IMR-90 (cell line): Measurements from ENCODE around the gene CCDC88B. TPM values are rescaled to one million over a fixed set of nuclear protein-coding genes. Genes with fewer than 3 reads are reported as not detected.

Experiments used
- ATAC-seq: fragments of 200-7000 bp; cut with Tn5 transposase; 2 replicates; pipeline ENCODE4 v1.9.1; 2020; ENCODE audit warnings: low read depth, mild to moderate bottlenecking, moderate library complexity
- BruUV-seq: library from RNA; stranded (reverse); fragments of 400-500 nt; replicated peaks from 2 replicates; lab custom pipeline; 2021; lab: Mats Ljungman, UMichigan
- CTCF ChIA-PET: fragments of 300-600 bp; formaldehyde crosslinking; extraction: SDS; loops from one replicate; lab custom pipeline; 2021; ENCODE audit warnings: antibody characterized with exemption; lab: Yijun Ruan, JAX
- POLR2A ChIA-PET: fragments of 300-600 bp; sonication (Branson Sonifier 250); formaldehyde crosslinking; loops from one replicate; lab custom pipeline; 2022; ENCODE audit warnings: antibody characterized with exemption; ENCODE audit not compliant: unreplicated experiment; lab: Charles Lee
- DNase-seq: peaks from one replicate; pipeline ENCODE4 v3.0.0; 2013
- H2AFZ ChIP-seq: replicated peaks from 2 replicates; pipeline ENCODE3; 2013; ENCODE audit warnings: low read length, mild to moderate bottlenecking; ENCODE audit not compliant: poor library complexity
- H2AK5ac ChIP-seq: 2 replicates; pipeline ENCODE4 v1.6.1; 2013; ENCODE audit warnings: low read depth, low read length, inconsistent platforms
- H2AK9ac ChIP-seq: replicated peaks from 2 replicates; pipeline ENCODE3; 2013; ENCODE audit warnings: mild to moderate bottlenecking, low read depth, low read length, moderate library complexity; ENCODE audit not compliant: poor library complexity
- H2BK120ac ChIP-seq: 2 replicates; pipeline ENCODE4 v1.6.1; 2013; ENCODE audit warnings: low read depth, low read length, inconsistent platforms
- H2BK15ac ChIP-seq: 3 replicates; pipeline ENCODE4 v1.6.1; 2013; ENCODE audit warnings: low read depth, low read length, inconsistent platforms
- H2BK20ac ChIP-seq: 2 replicates; pipeline ENCODE4 v1.6.1; 2013; ENCODE audit warnings: low read depth, mild to moderate bottlenecking, inconsistent platforms, low read length, moderate library complexity
- H2BK5ac ChIP-seq: 2 replicates; pipeline ENCODE4 v1.6.1; 2013; ENCODE audit warnings: mild to moderate bottlenecking, low read depth, low read length, inconsistent platforms; ENCODE audit not compliant: poor library complexity, severe bottlenecking
- H3K14ac ChIP-seq: replicated peaks from 2 replicates; pipeline ENCODE4 v1.6.1; 2013; ENCODE audit warnings: low read depth, low read length, inconsistent platforms
- H3K18ac ChIP-seq: 2 replicates; pipeline ENCODE4 v1.6.1; 2013; ENCODE audit warnings: low read depth, low read length, control low read depth
- H3K23ac ChIP-seq: 2 replicates; pipeline ENCODE4 v1.6.1; 2013; ENCODE audit warnings: low read depth, low read length, inconsistent platforms
- H3K27ac ChIP-seq: 2 replicates; pipeline ENCODE4 v1.5.1; 2013; ENCODE audit warnings: mild to moderate bottlenecking, control low read depth, low read length; ENCODE audit not compliant: insufficient read depth
- H3K27me3 ChIP-seq: 2 replicates; pipeline ENCODE4 v1.6.1; 2013; ENCODE audit warnings: low read length; ENCODE audit not compliant: control insufficient read depth, insufficient read depth
- H3K36me3 ChIP-seq: 2 replicates; pipeline ENCODE4 v1.6.1; 2013; ENCODE audit warnings: low read length, mixed read lengths; ENCODE audit not compliant: control insufficient read depth, insufficient read depth
- H3K4ac ChIP-seq: 2 replicates; pipeline ENCODE4 v1.6.1; 2013; ENCODE audit warnings: low read depth, low read length, inconsistent platforms
- H3K4me1 ChIP-seq: 2 replicates; pipeline ENCODE4 v1.6.1; 2013; ENCODE audit warnings: low read length, mixed read lengths; ENCODE audit not compliant: control insufficient read depth, insufficient read depth
- H3K4me2 ChIP-seq: 2 replicates; pipeline ENCODE4 v1.6.1; 2013; ENCODE audit warnings: low read depth, mild to moderate bottlenecking, control low read depth, low read length, moderate library complexity
- H3K4me3 ChIP-seq: 2 replicates; pipeline ENCODE4 v1.5.1; 2013; ENCODE audit warnings: low read depth, mild to moderate bottlenecking, control low read depth, low read length, moderate library complexity; ENCODE audit not compliant: insufficient read depth
- H3K56ac ChIP-seq: 2 replicates; pipeline ENCODE4 v1.6.1; 2013; ENCODE audit warnings: low read length, inconsistent platforms; ENCODE audit not compliant: insufficient read depth; ENCODE audit errors: extremely low read depth
- H3K79me1 ChIP-seq, 2 experiments: 2 replicates each; pipeline ENCODE4 v1.6.1; 2013; ENCODE audit warnings: low read length in 2 of 2, inconsistent platforms in 1 of 2, low read depth in 1 of 2
- H3K9ac ChIP-seq: 2 replicates; pipeline ENCODE4 v1.6.1; 2013; ENCODE audit warnings: low read depth, low read length, control low read depth
- H3K9me1 ChIP-seq: 2 replicates; pipeline ENCODE4 v1.6.1; 2013; ENCODE audit warnings: low read length, inconsistent platforms; ENCODE audit not compliant: insufficient read depth
- H3K9me3 ChIP-seq: 2 replicates; pipeline ENCODE4 v1.6.1; 2013; ENCODE audit warnings: low read length; ENCODE audit not compliant: control insufficient read depth, insufficient read depth
- H4K20me1 ChIP-seq: 2 replicates; pipeline ENCODE4 v1.6.1; 2013; ENCODE audit warnings: low read length, inconsistent platforms; ENCODE audit not compliant: insufficient read depth
- H4K5ac ChIP-seq: 2 replicates; pipeline ENCODE4 v1.6.1; 2013; ENCODE audit warnings: mild to moderate bottlenecking, low read depth, low read length, control low read depth
- H4K8ac ChIP-seq, 2 experiments: 2 replicates each; pipeline ENCODE4 v1.6.1; 2013; ENCODE audit warnings: low read depth in 2 of 2, low read length in 2 of 2, control low read depth in 1 of 2, inconsistent platforms in 1 of 2
- H4K91ac ChIP-seq: 2 replicates; pipeline ENCODE4 v1.6.1; 2013; ENCODE audit warnings: low read depth, low read length, inconsistent platforms; ENCODE audit not compliant: insufficient read depth
- BHLHE40 ChIP-seq: fragments of 150-350 bp; IDR thresholded peaks from 2 replicates; pipeline ENCODE4 v1.6.1; 2016; ENCODE audit warnings: mild to moderate bottlenecking, low read depth, low read length
- CEBPB ChIP-seq: IDR thresholded peaks from 2 replicates; pipeline ENCODE4 v1.6.1; 2012; ENCODE audit warnings: low read depth, low read length, improper control_type of control experiment
- CHD1 ChIP-seq: IDR thresholded peaks from 2 replicates; pipeline ENCODE4 v1.6.1; 2012; ENCODE audit warnings: low read depth, low read length, improper control_type of control experiment
- FOS ChIP-seq: fragments of 150-350 bp; IDR thresholded peaks from 2 replicates; pipeline ENCODE4 v1.6.1; 2016; ENCODE audit warnings: low read depth, low read length
- MAFK ChIP-seq: IDR thresholded peaks from 2 replicates; pipeline ENCODE4 v1.6.1; 2012; ENCODE audit warnings: low read depth, low read length, improper control_type of control experiment
- MAZ ChIP-seq: IDR thresholded peaks from 2 replicates; pipeline ENCODE4 v1.6.1; 2012; ENCODE audit warnings: low read depth, mild to moderate bottlenecking, low read length, improper control_type of control experiment, moderate library complexity, borderline replicate concordance
- MXI1 ChIP-seq: IDR thresholded peaks from 2 replicates; pipeline ENCODE4 v1.6.1; 2012; ENCODE audit warnings: low read depth, mild to moderate bottlenecking, low read length, moderate library complexity, borderline replicate concordance
- NFE2L2 ChIP-seq: fragments of 150-350 bp; IDR thresholded peaks from 2 replicates; pipeline ENCODE4 v1.6.1; 2016; ENCODE audit warnings: low read depth, mild to moderate bottlenecking, low read length
- POLR2A ChIP-seq: IDR thresholded peaks from 2 replicates; pipeline ENCODE4 v1.6.1; 2012; ENCODE audit warnings: mild to moderate bottlenecking, low read depth, low read length
- RAD21 ChIP-seq: IDR thresholded peaks from 2 replicates; pipeline ENCODE4 v1.6.1; 2012; ENCODE audit warnings: low read length, improper control_type of control experiment
- RCOR1 ChIP-seq: IDR thresholded peaks from 2 replicates; pipeline ENCODE4 v1.6.1; 2012; ENCODE audit warnings: mild to moderate bottlenecking, low read length, improper control_type of control experiment; ENCODE audit not compliant: insufficient replicate concordance
- RFX5 ChIP-seq: IDR thresholded peaks from 2 replicates; pipeline ENCODE4 v1.8.0; 2012; ENCODE audit warnings: low read depth, mild to moderate bottlenecking, low read length, moderate library complexity
- SMC3 ChIP-seq: fragments of 150-350 bp; IDR thresholded peaks from 2 replicates; pipeline ENCODE4 v1.6.1; 2016; ENCODE audit warnings: low read depth, mild to moderate bottlenecking, antibody characterized with exemption, low read length, moderate library complexity
- WGBS, 2 experiments: methylation state at CpG; one replicate each; pipeline versions ENCODE4 v1.1.5 to v1.1.7; 2013; ENCODE audit warnings: missing lambda C conversion rate in 2 of 2; ENCODE audit not compliant: insufficient read length in 1 of 2; ENCODE audit errors: extremely low coverage in 2 of 2; 5-methylcytosine and 5-hydroxymethylcytosine counted together
- dilution Hi-C: fragments of 300-500 bp; cut with HindIII; formaldehyde crosslinking; loops from one replicate; pipeline ENCODE4 v1.14.3; 2018; ENCODE audit warnings: low sequenced_read_pairs; ENCODE audit not compliant: unreplicated experiment
- in situ Hi-C: fragments of 300-500 bp; cut with MboI; formaldehyde crosslinking; loops from 3 replicates; pipeline ENCODE4 v1.14.3; 2019; ENCODE audit warnings: low sequenced_read_pairs, inconsistent platforms, mixed read lengths
- intact Hi-C: fragments of 100-400 bp; cut with micrococcal nuclease; formaldehyde crosslinking; loops from 2 replicates; pipeline ENCODE4 v1.10.0; 2022
- polyA plus RNA-seq, 3 experiments: library from polyadenylated mRNA; depleted of rRNA; stranded (reverse); fragments of >200 nt; gene quantifications; 2 replicates each; pipeline ENCODE4 v1.2.3, GENCODE V29; 2012; ENCODE audit warnings: low replicate concordance in 1 of 3
- total RNA-seq: library from RNA; depleted of rRNA; stranded (reverse); fragments of >200 nt; gene quantifications from 2 replicates; pipeline ENCODE4 v1.2.3, GENCODE V29; 2012
- TF ChIP-seq, protein P1 (sequence below): fragments of 150-350 bp; IDR thresholded peaks from 2 replicates; pipeline ENCODE4 v1.6.1; 2016; ENCODE audit warnings: low read depth, mild to moderate bottlenecking, low read length, moderate library complexity, borderline replicate concordance
- TF ChIP-seq, protein P2 (sequence below): conservative IDR thresholded peaks from 2 replicates; pipeline ENCODE4 v1.5.1; 2012; ENCODE audit warnings: mild to moderate bottlenecking, low read depth, low read length, improper control_type of control experiment
- TF ChIP-seq, protein P3 (sequence below): fragments of 150-350 bp; IDR thresholded peaks from 2 replicates; pipeline ENCODE4 v1.6.1; 2017; ENCODE audit warnings: mild to moderate bottlenecking, antibody characterized with exemption, low read length, low read depth

Gene CCDC88B
- total and polyA plus RNA-seq, 2 of the 4 experiments (the other 2 are of a cell fraction) = 1.3 to 2.5 TPM

DNA sequence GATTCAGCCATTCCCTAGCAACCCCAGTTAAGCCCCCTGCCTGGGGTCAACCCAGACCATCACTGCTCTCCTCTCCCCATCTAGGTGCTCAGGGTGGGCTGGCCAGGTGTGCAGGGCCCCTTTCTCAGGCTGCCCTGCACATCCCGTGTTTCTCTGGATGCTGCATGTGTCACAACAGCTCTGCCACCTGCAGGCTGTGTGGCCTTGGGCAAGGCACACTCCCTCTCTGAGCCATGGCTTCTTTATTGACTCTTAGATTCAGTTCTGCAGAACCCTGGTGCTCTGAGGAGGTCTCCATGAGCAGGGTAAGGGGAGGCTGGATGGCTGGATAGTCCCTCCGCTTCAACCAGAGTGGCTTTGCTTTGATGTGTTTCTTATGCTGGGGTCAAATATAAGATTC, 43.6 kb downstream of the CCDC88B start:
- intact Hi-C loops (no loop called here), dilution Hi-C loops (no loop called here)

More for the DNA sequence above, 43.6 kb downstream of the CCDC88B start:
- Histone ChIP-seq H2BK20ac (no peak overlapping the region), H3K23ac (no peak overlapping the region), H3K14ac (no peak overlapping the region), H3K27ac (no peak overlapping the region), H2BK5ac (no peak overlapping the region), H4K8ac (no peak overlapping the region), H3K4me3 (no peak overlapping the region), H3K36me3 (no peaks in the 10 kb centered on the region), H3K9ac (no peak overlapping the region), H3K4me2 (no peak overlapping the region), H2AK9ac (no peak overlapping the region), H4K5ac (no peak overlapping the region), H4K91ac (no peak overlapping the region), H3K27me3 (peaks cover 43% of the 10 kb centered on the region), H3K4ac (no peak overlapping the region), H3K9me1 (0 out of 2 replicates have a peak, but pooled peaks cover 5% of the 10 kb centered on the region), H3K18ac (no peak overlapping the region), H3K9me3 (peaks cover 3% of the 10 kb centered on the region), H4K20me1 (no peaks in the 10 kb centered on the region), H3K4me1 (no peaks in the 10 kb centered on the region), H3K79me1 (no peaks in the 10 kb centered on the region), H2AK5ac (no peak overlapping the region), H2BK15ac (no peak overlapping the region), H2BK120ac (no peak overlapping the region), H3K56ac (no peak overlapping the region), H2AFZ (no peak overlapping the region)
- ATAC-seq (no peak), DNase-seq (no peak)
- in situ Hi-C loops = no loop called here
- ChIA-PET CTCF (no interaction called here), POLR2A (no interaction called here)
- 83% methylated on average over 1 of the region's 2 CpGs; no CpG with 5 or more reads in 1 of the 2 experiments for WGBS, 2 experiments
- TF ChIP-seq, protein P1, sequence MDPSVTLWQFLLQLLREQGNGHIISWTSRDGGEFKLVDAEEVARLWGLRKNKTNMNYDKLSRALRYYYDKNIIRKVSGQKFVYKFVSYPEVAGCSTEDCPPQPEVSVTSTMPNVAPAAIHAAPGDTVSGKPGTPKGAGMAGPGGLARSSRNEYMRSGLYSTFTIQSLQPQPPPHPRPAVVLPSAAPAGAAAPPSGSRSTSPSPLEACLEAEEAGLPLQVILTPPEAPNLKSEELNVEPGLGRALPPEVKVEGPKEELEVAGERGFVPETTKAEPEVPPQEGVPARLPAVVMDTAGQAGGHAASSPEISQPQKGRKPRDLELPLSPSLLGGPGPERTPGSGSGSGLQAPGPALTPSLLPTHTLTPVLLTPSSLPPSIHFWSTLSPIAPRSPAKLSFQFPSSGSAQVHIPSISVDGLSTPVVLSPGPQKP = no peak
- TF ChIP-seq SMC3 (no peak), FOS (no peak), MXI1 (no peak), RFX5 (no peak), POLR2A (no peak), CEBPB (no peak), RAD21 (no peak), RCOR1 (no peak), CHD1 (no peak), MAFK (no peak), MAZ (no peak), NFE2L2 (no peak), BHLHE40 (no peak)
- TF ChIP-seq, protein P2, sequence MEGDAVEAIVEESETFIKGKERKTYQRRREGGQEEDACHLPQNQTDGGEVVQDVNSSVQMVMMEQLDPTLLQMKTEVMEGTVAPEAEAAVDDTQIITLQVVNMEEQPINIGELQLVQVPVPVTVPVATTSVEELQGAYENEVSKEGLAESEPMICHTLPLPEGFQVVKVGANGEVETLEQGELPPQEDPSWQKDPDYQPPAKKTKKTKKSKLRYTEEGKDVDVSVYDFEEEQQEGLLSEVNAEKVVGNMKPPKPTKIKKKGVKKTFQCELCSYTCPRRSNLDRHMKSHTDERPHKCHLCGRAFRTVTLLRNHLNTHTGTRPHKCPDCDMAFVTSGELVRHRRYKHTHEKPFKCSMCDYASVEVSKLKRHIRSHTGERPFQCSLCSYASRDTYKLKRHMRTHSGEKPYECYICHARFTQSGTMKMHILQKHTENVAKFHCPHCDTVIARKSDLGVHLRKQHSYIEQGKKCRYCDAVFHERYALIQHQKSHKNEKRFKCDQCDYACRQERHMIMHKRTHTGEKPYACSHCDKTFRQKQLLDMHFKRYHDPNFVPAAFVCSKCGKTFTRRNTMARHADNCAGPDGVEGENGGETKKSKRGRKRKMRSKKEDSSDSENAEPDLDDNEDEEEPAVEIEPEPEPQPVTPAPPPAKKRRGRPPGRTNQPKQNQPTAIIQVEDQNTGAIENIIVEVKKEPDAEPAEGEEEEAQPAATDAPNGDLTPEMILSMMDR = no peak
- TF ChIP-seq, protein P3, sequence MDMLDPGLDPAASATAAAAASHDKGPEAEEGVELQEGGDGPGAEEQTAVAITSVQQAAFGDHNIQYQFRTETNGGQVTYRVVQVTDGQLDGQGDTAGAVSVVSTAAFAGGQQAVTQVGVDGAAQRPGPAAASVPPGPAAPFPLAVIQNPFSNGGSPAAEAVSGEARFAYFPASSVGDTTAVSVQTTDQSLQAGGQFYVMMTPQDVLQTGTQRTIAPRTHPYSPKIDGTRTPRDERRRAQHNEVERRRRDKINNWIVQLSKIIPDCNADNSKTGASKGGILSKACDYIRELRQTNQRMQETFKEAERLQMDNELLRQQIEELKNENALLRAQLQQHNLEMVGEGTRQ = no peak
- no TSS peak for BruUV-seq
